ENCODE data around the gene DZIP3.
A peak's percentile ranks its signal among the peaks of the same experiment; 100 is the strongest.

Gene DZIP3

GRCh38 chr3:108589081-108589997 is at the start of gene DZIP3, which contains the start of gene CIP2A:
Gene DZIP3 (plus strand): TSS chr3:108589722. CDS start chr3:108605407, 15,685 bp downstream.
Gene CIP2A (minus strand): TSS chr3:108589438. CDS start chr3:108589375, 63 bp downstream.
- peak; percentile 92 for DNase-seq (ENCODE audit: low read depth)

- peak; percentile 43 for DNase-seq (ENCODE audit: low read depth)
Measured at GRCh38 chr3:108546247-108546646, 43.3 kb upstream of the DZIP3 start.

GRCh38 chr3:108546692-108547091 is 42.8 kb upstream of the DZIP3 start:
- DNase-seq (ENCODE audit: low read depth), result no peak

GRCh38 chr3:108548304-108548703 is 41.2 kb upstream of the DZIP3 start:
- peak; percentile 74 for DNase-seq (ENCODE audit: low read depth)

GRCh38 chr3:108548886-108549285 is 40.6 kb upstream of the DZIP3 start:
- no peak for DNase-seq (ENCODE audit: low read depth)

- peak; percentile 41 for DNase-seq (ENCODE audit: low read depth)
Measured at GRCh38 chr3:108552267-108553159, 37.0 kb upstream of the DZIP3 start.

GRCh38 chr3:108554229-108554628 is 35.3 kb upstream of the DZIP3 start:
- DNase-seq (ENCODE audit: low read depth), result peak; percentile 40

GRCh38 chr3:108554913-108555571 is 34.5 kb upstream of the DZIP3 start:
- DNase-seq (ENCODE audit: low read depth), result peak; percentile 14

- DNase-seq (ENCODE audit: low read depth), result no peak
Measured at GRCh38 chr3:108555966-108556581, 33.4 kb upstream of the DZIP3 start.

- no peak for DNase-seq (ENCODE audit: low read depth)
Measured at GRCh38 chr3:108562565-108562964, 27.0 kb upstream of the DZIP3 start.

GRCh38 chr3:108564564-108564963 is 25.0 kb upstream of the DZIP3 start:
- no peak for DNase-seq (ENCODE audit: low read depth)

- DNase-seq (ENCODE audit: low read depth), result no peak
Measured at GRCh38 chr3:108565506-108565905, 24.0 kb upstream of the DZIP3 start.

GRCh38 chr3:108566599-108566998 is 22.9 kb upstream of the DZIP3 start:
- DNase-seq (ENCODE audit: low read depth), result no peak

GRCh38 chr3:108569336-108569735 is 20.2 kb upstream of the DZIP3 start:
- DNase-seq (ENCODE audit: low read depth), result no peak

GRCh38 chr3:108578064-108578463 is 11.5 kb upstream of the DZIP3 start:
- DNase-seq (ENCODE audit: low read depth), result no peak

GRCh38 chr3:108588601-108589000 is 921 bp upstream of the DZIP3 start:
- peak; percentile 28 for DNase-seq (ENCODE audit: low read depth)

- DNase-seq (ENCODE audit: low read depth), result no peak
Measured at GRCh38 chr3:108589998-108590323, 439 bp downstream of the DZIP3 start.

GRCh38 chr3:108590460-108590859 is 938 bp downstream of the DZIP3 start:
- peak; percentile 15 for DNase-seq (ENCODE audit: low read depth)

GRCh38 chr3:108595321-108595720 is 5.8 kb downstream of the DZIP3 start:
- no peak for DNase-seq (ENCODE audit: low read depth)

- no peak for DNase-seq (ENCODE audit: low read depth)
Measured at GRCh38 chr3:108598375-108598774, 8.9 kb downstream of the DZIP3 start.

GRCh38 chr3:108599677-108600409 is 10.3 kb downstream of the DZIP3 start:
- DNase-seq (ENCODE audit: low read depth), result no peak
